ENCODE data around the gene RASD1. TPM values are rescaled to one million over a fixed set of nuclear protein-coding genes. Genes with fewer than 3 reads are reported as not detected.

The RASD1 gene
- polyA plus RNA-seq, 1 experiment, result 0.55 TPM

- Histone ChIP-seq H3K27me3 (ENCODE audit: control insufficient read depth, insufficient read depth, low read length) (no peaks in the 10 kb centered on the region), H3K4me3 (ENCODE audit: low read depth, low read length) (no peak overlapping the region), H3K27ac (ENCODE audit: low read depth, low read length) (no peak overlapping the region), H3K9me3 (ENCODE audit: control insufficient read depth, insufficient read depth, low read length) (no peaks in the 10 kb centered on the region; the same call in 1 of the 2 replicates)
- TF ChIP-seq, protein P1, sequence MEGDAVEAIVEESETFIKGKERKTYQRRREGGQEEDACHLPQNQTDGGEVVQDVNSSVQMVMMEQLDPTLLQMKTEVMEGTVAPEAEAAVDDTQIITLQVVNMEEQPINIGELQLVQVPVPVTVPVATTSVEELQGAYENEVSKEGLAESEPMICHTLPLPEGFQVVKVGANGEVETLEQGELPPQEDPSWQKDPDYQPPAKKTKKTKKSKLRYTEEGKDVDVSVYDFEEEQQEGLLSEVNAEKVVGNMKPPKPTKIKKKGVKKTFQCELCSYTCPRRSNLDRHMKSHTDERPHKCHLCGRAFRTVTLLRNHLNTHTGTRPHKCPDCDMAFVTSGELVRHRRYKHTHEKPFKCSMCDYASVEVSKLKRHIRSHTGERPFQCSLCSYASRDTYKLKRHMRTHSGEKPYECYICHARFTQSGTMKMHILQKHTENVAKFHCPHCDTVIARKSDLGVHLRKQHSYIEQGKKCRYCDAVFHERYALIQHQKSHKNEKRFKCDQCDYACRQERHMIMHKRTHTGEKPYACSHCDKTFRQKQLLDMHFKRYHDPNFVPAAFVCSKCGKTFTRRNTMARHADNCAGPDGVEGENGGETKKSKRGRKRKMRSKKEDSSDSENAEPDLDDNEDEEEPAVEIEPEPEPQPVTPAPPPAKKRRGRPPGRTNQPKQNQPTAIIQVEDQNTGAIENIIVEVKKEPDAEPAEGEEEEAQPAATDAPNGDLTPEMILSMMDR (IDR thresholded peaks at IDR 0.05; ENCODE audit: low read depth, low read length), result no peak
- ChIA-PET CTCF (no interaction called here), POLR2A (no interaction called here)
- no peak for DNase-seq (ENCODE audit: low read depth, low spot score)
Measured at GRCh38 chr17:17541640-17542001, 45.4 kb upstream of the RASD1 start.

- DNase-seq (ENCODE audit: low read depth, low spot score), result no peak
- ChIA-PET CTCF (no interaction called here), POLR2A (no interaction called here)
- Histone ChIP-seq H3K27me3 (ENCODE audit: control insufficient read depth, insufficient read depth, low read length) (no peaks in the 10 kb centered on the region), H3K4me3 (ENCODE audit: low read depth, low read length) (no peak overlapping the region), H3K27ac (ENCODE audit: low read depth, low read length) (no peak overlapping the region), H3K9me3 (ENCODE audit: control insufficient read depth, insufficient read depth, low read length) (no peaks in the 10 kb centered on the region; the same call in 1 of the 2 replicates)
- TF ChIP-seq, protein P1 (IDR thresholded peaks at IDR 0.05; ENCODE audit: low read depth, low read length), result no peak
Measured at GRCh38 chr17:17540935-17541639, 44.9 kb upstream of the RASD1 start.

DNA sequence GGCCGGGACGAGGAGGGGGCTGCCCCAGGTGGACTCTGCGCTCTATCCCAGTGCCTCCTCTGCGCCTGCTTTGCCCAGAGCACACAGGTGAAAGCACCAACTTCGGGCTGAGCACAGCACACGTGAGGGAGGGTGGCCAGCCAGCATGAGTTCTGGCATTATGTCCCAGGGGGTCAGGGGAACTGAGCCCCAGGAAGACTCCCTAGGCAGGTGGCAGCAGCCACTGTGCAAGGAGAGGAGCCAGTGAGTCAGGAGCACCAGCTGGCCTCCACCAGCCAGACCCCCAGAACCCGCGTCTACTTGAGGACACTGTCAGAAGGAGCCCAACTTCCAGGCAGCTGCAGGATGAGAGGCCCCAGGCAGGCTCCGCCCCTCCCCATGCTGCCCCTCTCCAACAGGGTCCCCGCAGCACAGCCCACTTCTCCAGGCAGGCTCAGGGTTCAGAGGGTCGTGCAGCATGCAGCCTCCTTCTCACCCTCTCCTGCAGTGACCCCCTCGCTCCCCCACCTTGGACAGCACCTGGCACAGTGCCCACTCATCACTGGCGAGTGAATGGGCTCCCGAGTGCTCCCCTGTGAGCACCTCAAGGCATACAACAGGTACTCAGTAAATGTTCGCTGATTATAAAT lies 44.2 kb upstream of the RASD1 start:
- Histone ChIP-seq H3K27ac (ENCODE audit: low read depth, low read length) (no peak overlapping the region), H3K9me3 (ENCODE audit: control insufficient read depth, insufficient read depth, low read length) (no peaks in the 10 kb centered on the region; the same call in 1 of the 2 replicates), H3K27me3 (ENCODE audit: control insufficient read depth, insufficient read depth, low read length) (no peaks in the 10 kb centered on the region), H3K4me3 (ENCODE audit: low read depth, low read length) (no peak overlapping the region)
- TF ChIP-seq, protein P1 (IDR thresholded peaks at IDR 0.05; ENCODE audit: low read depth, low read length), result no peak
- no peak for DNase-seq (ENCODE audit: low read depth, low spot score)
- ChIA-PET CTCF (no interaction called here), POLR2A (no interaction called here)

DNA sequence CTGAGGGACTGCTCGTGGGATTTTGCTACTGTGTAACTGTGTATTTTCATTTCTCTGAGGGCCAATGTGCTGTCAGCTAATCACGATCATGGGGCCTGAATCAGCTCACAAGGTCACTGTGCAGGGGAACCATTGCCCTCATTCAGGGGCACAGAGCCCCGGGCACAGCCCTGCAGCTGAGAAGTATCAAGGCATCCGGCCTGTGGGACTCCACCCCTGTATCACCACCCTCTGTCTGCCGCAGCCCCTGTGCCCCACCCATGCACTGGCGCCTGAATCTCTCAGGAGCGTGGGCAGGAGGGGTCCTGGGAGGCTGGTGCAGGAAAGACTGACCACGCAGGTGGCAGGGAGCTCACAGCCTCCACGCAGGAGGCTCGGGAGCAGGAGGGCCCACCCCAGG lies 43.4 kb upstream of the RASD1 start:
- Histone ChIP-seq H3K27ac (ENCODE audit: low read depth, low read length) (no peak overlapping the region), H3K27me3 (ENCODE audit: control insufficient read depth, insufficient read depth, low read length) (no peaks in the 10 kb centered on the region), H3K4me3 (ENCODE audit: low read depth, low read length) (no peak overlapping the region), H3K9me3 (ENCODE audit: control insufficient read depth, insufficient read depth, low read length) (no peaks in the 10 kb centered on the region; the same call in 1 of the 2 replicates)
- TF ChIP-seq, protein P1 (IDR thresholded peaks at IDR 0.05; ENCODE audit: low read depth, low read length), result no peak
- ChIA-PET CTCF (interaction anchor here (1.5 to 1.8 kb wide), 2 partner anchors 43 to 74 kb away, joined by 5 to 7 read pairs; no protein-coding TSS in a partner anchor), POLR2A (no interaction called here)
- DNase-seq (ENCODE audit: low read depth, low spot score), result no peak
